SK-N-SH (cell line): Measurements from ENCODE around the gene RFFL.

Experiments used
- EP300 ChIP-seq, 2 experiments: IDR thresholded peaks; 2 replicates each; pipeline versions ENCODE4 v1.4.0 to v1.6.1; 2012; ENCODE audit warnings: borderline replicate concordance in 1 of 2, low read depth in 1 of 2, low read length in 1 of 2
- FOSL2 ChIP-seq: IDR thresholded peaks from 2 replicates; pipeline ENCODE4 v1.4.0; 2012; ENCODE audit warnings: low read depth, mild to moderate bottlenecking, moderate library complexity, borderline replicate concordance
- GABPA ChIP-seq: IDR thresholded peaks from 2 replicates; pipeline ENCODE4 v1.4.0; 2012; ENCODE audit warnings: low read depth, mild to moderate bottlenecking
- JUND ChIP-seq: IDR thresholded peaks from 2 replicates; pipeline ENCODE4 v1.4.0; 2012
- MAX ChIP-seq: IDR thresholded peaks from 2 replicates; pipeline ENCODE4 v1.4.0; 2012; ENCODE audit warnings: low read depth
- MXI1 ChIP-seq: IDR thresholded peaks from 2 replicates; pipeline ENCODE4 v1.6.1; 2012; ENCODE audit warnings: mild to moderate bottlenecking, low read depth, low read length, improper control_type of control experiment
- POLR2AphosphoS5 ChIP-seq: IDR thresholded peaks from 2 replicates; pipeline ENCODE4 v1.6.1; 2012; ENCODE audit warnings: low read depth, low read length
- REST ChIP-seq: IDR thresholded peaks from 2 replicates; pipeline ENCODE4 v1.6.1; 2012; ENCODE audit warnings: mild to moderate bottlenecking, low read depth, low read length, moderate library complexity
- RFX5 ChIP-seq: IDR thresholded peaks from 2 replicates; pipeline ENCODE4 v1.6.1; 2012; ENCODE audit warnings: mild to moderate bottlenecking, improper control_type of control experiment, low read length
- TF ChIP-seq, protein P1 (sequence below): fragments of 200-600 bp; sonication (generic); IDR thresholded peaks from 2 replicates; pipeline ENCODE4 v1.6.1; 2017; ENCODE audit warnings: antibody characterized with exemption, mild to moderate bottlenecking, moderate library complexity
- TF ChIP-seq, protein P2 (sequence below): IDR thresholded peaks from 2 replicates; pipeline ENCODE4; 2012
- TF ChIP-seq, protein P3 (sequence below): fragments of 150-350 bp; IDR thresholded peaks from 2 replicates; pipeline ENCODE4 v1.6.1; 2016; ENCODE audit warnings: mild to moderate bottlenecking, low read depth, low read length

GRCh38 chr17:35006961-35007360, 56.5 kb downstream of the RFFL start:
- no peak for TF ChIP-seq JUND
- TF ChIP-seq, protein P1, sequence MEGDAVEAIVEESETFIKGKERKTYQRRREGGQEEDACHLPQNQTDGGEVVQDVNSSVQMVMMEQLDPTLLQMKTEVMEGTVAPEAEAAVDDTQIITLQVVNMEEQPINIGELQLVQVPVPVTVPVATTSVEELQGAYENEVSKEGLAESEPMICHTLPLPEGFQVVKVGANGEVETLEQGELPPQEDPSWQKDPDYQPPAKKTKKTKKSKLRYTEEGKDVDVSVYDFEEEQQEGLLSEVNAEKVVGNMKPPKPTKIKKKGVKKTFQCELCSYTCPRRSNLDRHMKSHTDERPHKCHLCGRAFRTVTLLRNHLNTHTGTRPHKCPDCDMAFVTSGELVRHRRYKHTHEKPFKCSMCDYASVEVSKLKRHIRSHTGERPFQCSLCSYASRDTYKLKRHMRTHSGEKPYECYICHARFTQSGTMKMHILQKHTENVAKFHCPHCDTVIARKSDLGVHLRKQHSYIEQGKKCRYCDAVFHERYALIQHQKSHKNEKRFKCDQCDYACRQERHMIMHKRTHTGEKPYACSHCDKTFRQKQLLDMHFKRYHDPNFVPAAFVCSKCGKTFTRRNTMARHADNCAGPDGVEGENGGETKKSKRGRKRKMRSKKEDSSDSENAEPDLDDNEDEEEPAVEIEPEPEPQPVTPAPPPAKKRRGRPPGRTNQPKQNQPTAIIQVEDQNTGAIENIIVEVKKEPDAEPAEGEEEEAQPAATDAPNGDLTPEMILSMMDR, result no peak
- TF ChIP-seq, protein P2, sequence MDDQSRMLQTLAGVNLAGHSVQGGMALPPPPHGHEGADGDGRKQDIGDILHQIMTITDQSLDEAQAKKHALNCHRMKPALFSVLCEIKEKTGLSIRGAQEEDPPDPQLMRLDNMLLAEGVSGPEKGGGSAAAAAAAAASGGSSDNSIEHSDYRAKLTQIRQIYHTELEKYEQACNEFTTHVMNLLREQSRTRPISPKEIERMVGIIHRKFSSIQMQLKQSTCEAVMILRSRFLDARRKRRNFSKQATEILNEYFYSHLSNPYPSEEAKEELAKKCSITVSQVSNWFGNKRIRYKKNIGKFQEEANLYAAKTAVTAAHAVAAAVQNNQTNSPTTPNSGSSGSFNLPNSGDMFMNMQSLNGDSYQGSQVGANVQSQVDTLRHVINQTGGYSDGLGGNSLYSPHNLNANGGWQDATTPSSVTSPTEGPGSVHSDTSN, result no peak
- no peak for TF ChIP-seq RFX5
- no peak for TF ChIP-seq FOSL2
- no peak for TF ChIP-seq EP300 (IDR thresholded peaks at IDR 0.05; ENCODE audit: borderline replicate concordance in 1 of 2, low read depth in 1 of 2, low read length in 1 of 2)
- TF ChIP-seq MXI1, result no peak
- TF ChIP-seq MAX, result no peak
- TF ChIP-seq, protein P3, sequence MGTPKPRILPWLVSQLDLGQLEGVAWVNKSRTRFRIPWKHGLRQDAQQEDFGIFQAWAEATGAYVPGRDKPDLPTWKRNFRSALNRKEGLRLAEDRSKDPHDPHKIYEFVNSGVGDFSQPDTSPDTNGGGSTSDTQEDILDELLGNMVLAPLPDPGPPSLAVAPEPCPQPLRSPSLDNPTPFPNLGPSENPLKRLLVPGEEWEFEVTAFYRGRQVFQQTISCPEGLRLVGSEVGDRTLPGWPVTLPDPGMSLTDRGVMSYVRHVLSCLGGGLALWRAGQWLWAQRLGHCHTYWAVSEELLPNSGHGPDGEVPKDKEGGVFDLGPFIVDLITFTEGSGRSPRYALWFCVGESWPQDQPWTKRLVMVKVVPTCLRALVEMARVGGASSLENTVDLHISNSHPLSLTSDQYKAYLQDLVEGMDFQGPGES, result no peak
- no peak for TF ChIP-seq GABPA
- TF ChIP-seq POLR2AphosphoS5, result no peak
- no peak for TF ChIP-seq REST
